GM21717 (cell line): ENCODE measurements around the gene FNDC11.

Experiments used
- ATAC-seq: cut with Tn5 transposase; IDR thresholded peaks from one replicate; pipeline ENCODE4 v1.9.1; 2021; ENCODE audit warnings: mild to moderate bottlenecking, moderate library complexity; ENCODE audit not compliant: unreplicated experiment

The FNDC11 gene

GRCh38 chr20:63539092-63539430 lies 14.9 kb upstream of the FNDC11 start:
- no peak for ATAC-seq

GRCh38 chr20:63539441-63540370 lies 14.3 kb upstream of the FNDC11 start:
- ATAC-seq, result no peak

GRCh38 chr20:63540417-63541186 lies 13.4 kb upstream of the FNDC11 start:
- no peak for ATAC-seq

- ATAC-seq, result no peak
Observed at GRCh38 chr20:63541371-63541770, 12.6 kb upstream of the FNDC11 start.

GRCh38 chr20:63542031-63542559 lies 11.9 kb upstream of the FNDC11 start:
- ATAC-seq, result no peak

GRCh38 chr20:63542696-63543095 lies 11.3 kb upstream of the FNDC11 start:
- ATAC-seq, result no peak

- ATAC-seq, result no peak
Observed at GRCh38 chr20:63543131-63543530, 10.8 kb upstream of the FNDC11 start.

- no peak for ATAC-seq
Observed at GRCh38 chr20:63543733-63544132, 10.2 kb upstream of the FNDC11 start.

GRCh38 chr20:63544241-63544957 lies 9.6 kb upstream of the FNDC11 start:
- ATAC-seq, result no peak

GRCh38 chr20:63544958-63545516 lies 8.9 kb upstream of the FNDC11 start:
- no peak for ATAC-seq

GRCh38 chr20:63545814-63546213 lies 8.1 kb upstream of the FNDC11 start:
- no peak for ATAC-seq

- ATAC-seq, result no peak
Observed at GRCh38 chr20:63546256-63546955, 7.6 kb upstream of the FNDC11 start.

GRCh38 chr20:63546956-63547724 lies 6.8 kb upstream of the FNDC11 start:
- ATAC-seq, result no peak

GRCh38 chr20:63547725-63548480 lies 6.1 kb upstream of the FNDC11 start, which contains the start of gene SRMS:
TSS of gene SRMS (minus strand) at chr20:63547749. CDS start at chr20:63547463, 286 bp downstream.
- no peak for ATAC-seq

GRCh38 chr20:63548542-63548941 lies 5.4 kb upstream of the FNDC11 start:
- ATAC-seq, result no peak

- ATAC-seq, result no peak
Observed at GRCh38 chr20:63549019-63549418, 4.9 kb upstream of the FNDC11 start.

- no peak for ATAC-seq
Observed at GRCh38 chr20:63549679-63550282, 4.2 kb upstream of the FNDC11 start.

GRCh38 chr20:63551068-63551467 lies 2.9 kb upstream of the FNDC11 start:
- ATAC-seq, result no peak
